Spleen (tissue), 7 donors: ENCODE data around the gene PTGS1.

ENCODE experiments used
- CTCF ChIP-seq, 11 experiments: fragments of 200-600 bp in 7 of 11; fragments of 450-650 bp in 4 of 11; sonication (generic) in 4 of 11; IDR thresholded peaks in 8 of 11; conservative IDR thresholded peaks in 3 of 11; 1 replicate in 7 of 11; 2 replicates in 4 of 11; pipeline versions ENCODE4 v1.4.0 to v1.8.0; 2016 to 2021; ENCODE audit warnings: antibody characterized with exemption in 11 of 11, inconsistent platforms in 4 of 11, mild to moderate bottlenecking in 1 of 11
- POLR2AphosphoS5 ChIP-seq, 3 donors: sonication (generic); formaldehyde crosslinking; IDR thresholded peaks; one replicate each; pipeline ENCODE4 v1.5.1; 2017; ENCODE audit warnings: antibody characterized with exemption in 3 of 3
- donor health status: DM: no; HTN: no; CAD: no; lungs with moderate emphysema.
- donor health status: DM: no; HTN: no; CAD: no.
- donor health status: DM: no; HTN: no; CAD: no.

- TF ChIP-seq CTCF (IDR thresholded peaks at IDR 0.05 in 8 of 11, conservative IDR thresholded peaks at IDR 0.05 in 3 of 11) (no peak), POLR2AphosphoS5 (IDR thresholded peaks at IDR 0.05) (no peak)
These were observed 6.6 kb upstream of the PTGS1 start for GRCh38 chr9:122364117-122364782.
